ENCODE data around the gene DLX6. TPM values are rescaled to one million over a fixed set of nuclear protein-coding genes. Genes with fewer than 3 reads are reported as not detected.
A peak's percentile ranks its signal among the peaks of the same experiment; 100 is the strongest.
"Not testable (repeated sequence)": the region's sequence is repeated elsewhere in the genome, so short reads cannot be mapped to it uniquely, and the experiment has no call there.

Gene DLX6
- total RNA-seq, 1 experiment from 2014 or later = 1.1 TPM

DNA sequence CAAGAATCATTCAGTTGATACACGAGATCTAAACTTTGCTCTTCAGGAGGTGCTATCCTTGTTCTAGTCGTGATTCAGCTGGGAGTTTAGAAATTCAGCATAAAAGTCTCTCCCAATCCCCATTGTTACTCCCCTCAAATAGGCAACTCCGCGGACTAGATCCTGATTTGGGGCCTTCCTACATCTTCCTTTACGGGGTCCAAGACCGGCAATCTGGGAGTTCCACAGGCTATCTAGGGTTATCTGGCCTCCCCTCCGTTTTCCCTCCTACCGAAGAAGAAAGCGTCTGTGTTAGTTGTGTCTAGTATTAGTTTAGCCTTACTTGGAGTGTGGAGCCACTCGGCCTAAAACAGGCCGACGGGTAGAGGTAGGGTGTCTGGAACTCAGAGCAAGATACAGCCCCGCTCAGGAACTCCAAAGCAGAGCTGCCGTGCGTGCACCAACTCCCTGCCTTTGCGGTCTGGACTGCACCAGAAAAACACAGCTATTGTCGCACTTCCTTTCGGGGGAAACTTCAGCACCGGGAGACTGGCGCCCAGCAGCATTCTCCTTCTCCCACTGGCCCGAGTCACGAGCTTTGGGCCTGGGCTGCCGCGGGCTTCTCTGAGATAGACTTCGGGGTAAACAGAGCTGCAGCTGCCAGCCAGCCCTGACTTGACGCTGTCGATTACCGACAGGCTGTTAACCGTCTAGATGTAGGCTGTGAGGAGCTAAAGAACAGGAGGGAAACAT, 20.8 kb downstream of the DLX6 start:
- Mint-ChIP-seq H3K36me3 (ENCODE audit: insufficient read depth, unreplicated experiment) (no peaks in the 10 kb centered on the region), H3K9me3 (ENCODE audit: low read depth, unreplicated experiment) (no peaks in the 10 kb centered on the region), H3K4me1 (ENCODE audit: low read depth, unreplicated experiment) (peaks cover 12% of the 10 kb centered on the region), H3K27ac (ENCODE audit: unreplicated experiment) (no peak overlapping the region), H3K27me3 (ENCODE audit: unreplicated experiment) (peaks cover 48% of the 10 kb centered on the region), H3K4me3 (ENCODE audit: low read depth, unreplicated experiment) (peak overlapping the region; percentile 66)
- DNase-seq = no peak
- no peak for TF ChIP-seq CTCF (IDR thresholded peaks at IDR 0.05; ENCODE audit: unreplicated experiment)
- intact Hi-C loops (cut with micrococcal nuclease; ENCODE audit: unreplicated experiment) = loop anchor here (2.0 kb wide), 4 partner anchors 429 to 1109 kb away; no protein-coding TSS in a partner anchor
- CTCF ChIA-PET = no interaction called here
- BruUV-seq (replicated peaks) = no TSS peak

GRCh38 chr7:97026715-97027426, 21.5 kb downstream of the DLX6 start:
- DNase-seq = no peak
- no peak for TF ChIP-seq CTCF (IDR thresholded peaks at IDR 0.05; ENCODE audit: unreplicated experiment)
- no TSS peak for BruUV-seq (replicated peaks)
- intact Hi-C loops (cut with micrococcal nuclease; ENCODE audit: unreplicated experiment) = loop anchor here (1.0 to 2.0 kb wide), 5 partner anchors 430 to 1110 kb away; no protein-coding TSS in a partner anchor
- H3K4me1 Mint-ChIP-seq (ENCODE audit: low read depth, unreplicated experiment) = peaks cover 12% of the 10 kb centered on the region
- CTCF ChIA-PET = interaction anchor here (0.8 to 1.1 kb wide), 4 partner anchors 430 to 1110 kb away, joined by 3 to 4 read pairs (median 4); no protein-coding TSS in a partner anchor
- peaks cover 48% of the 10 kb centered on the region for H3K27me3 Mint-ChIP-seq (ENCODE audit: unreplicated experiment)
- no peaks in the 10 kb centered on the region for H3K36me3 Mint-ChIP-seq (ENCODE audit: insufficient read depth, unreplicated experiment)
- H3K4me3 Mint-ChIP-seq (ENCODE audit: low read depth, unreplicated experiment) = peak overlapping the region; percentile 66
- H3K9me3 Mint-ChIP-seq (ENCODE audit: low read depth, unreplicated experiment) = no peaks in the 10 kb centered on the region
- H3K27ac Mint-ChIP-seq (ENCODE audit: unreplicated experiment) = no peak overlapping the region

DNA sequence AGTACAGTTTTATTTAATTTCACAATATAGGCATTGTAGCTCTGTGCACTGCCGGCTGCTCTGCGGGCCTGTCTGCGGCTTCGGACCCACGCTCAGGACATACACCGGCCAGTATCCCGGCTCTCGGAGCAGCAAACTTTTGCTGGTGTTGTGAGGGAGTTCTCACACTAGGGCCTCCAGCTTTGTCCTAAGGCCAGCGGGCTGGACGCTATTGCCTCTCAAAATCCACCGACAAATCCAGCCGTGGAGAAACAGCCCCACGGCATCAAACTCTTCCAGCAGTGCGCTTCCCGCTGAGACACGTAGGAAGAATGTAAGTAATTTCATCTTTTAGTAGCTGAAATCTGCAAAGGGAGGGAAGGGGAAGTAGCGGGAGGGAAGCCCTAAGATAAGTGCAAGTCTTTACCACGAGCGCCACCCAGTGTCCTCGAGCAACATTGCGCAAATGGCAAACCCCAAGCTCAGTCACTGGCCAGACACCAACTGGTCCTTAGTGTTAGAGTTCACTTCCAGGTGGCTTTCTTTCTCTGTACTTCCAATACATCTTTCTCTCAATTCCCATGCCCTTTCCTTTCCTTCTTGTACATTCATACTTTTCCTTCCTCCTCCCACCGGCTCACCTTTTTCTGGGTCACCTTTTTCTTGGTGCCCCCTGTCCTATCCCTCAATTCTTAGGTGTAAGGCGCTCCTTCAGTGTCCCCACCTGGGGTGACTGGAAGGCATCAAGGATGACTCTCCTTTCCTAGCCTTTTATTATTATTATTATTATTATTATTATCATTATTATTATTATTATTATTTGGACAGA, 22.3 kb downstream of the DLX6 start:
- H3K36me3 Mint-ChIP-seq (ENCODE audit: insufficient read depth, unreplicated experiment) = no peaks in the 10 kb centered on the region
- no TSS peak for BruUV-seq (replicated peaks)
- no peaks in the 10 kb centered on the region for H3K9me3 Mint-ChIP-seq (ENCODE audit: low read depth, unreplicated experiment)
- peaks cover 12% of the 10 kb centered on the region for H3K4me1 Mint-ChIP-seq (ENCODE audit: low read depth, unreplicated experiment)
- H3K27me3 Mint-ChIP-seq (ENCODE audit: unreplicated experiment) = peaks cover 41% of the 10 kb centered on the region
- peak; percentile 69 for DNase-seq
- H3K4me3 Mint-ChIP-seq (ENCODE audit: low read depth, unreplicated experiment) = peak overlapping the region; percentile 66
- intact Hi-C loops (cut with micrococcal nuclease; ENCODE audit: unreplicated experiment) = loop anchor here (1.0 to 2.0 kb wide), 5 partner anchors 431 to 1111 kb away; no protein-coding TSS in a partner anchor
- CTCF ChIA-PET = interaction anchor here (0.8 to 1.1 kb wide), 4 partner anchors 431 to 1111 kb away, joined by 3 to 4 read pairs (median 4); no protein-coding TSS in a partner anchor
- peak; percentile 76 for TF ChIP-seq CTCF (IDR thresholded peaks at IDR 0.05; ENCODE audit: unreplicated experiment)
- H3K27ac Mint-ChIP-seq (ENCODE audit: unreplicated experiment) = no peak overlapping the region

DNA sequence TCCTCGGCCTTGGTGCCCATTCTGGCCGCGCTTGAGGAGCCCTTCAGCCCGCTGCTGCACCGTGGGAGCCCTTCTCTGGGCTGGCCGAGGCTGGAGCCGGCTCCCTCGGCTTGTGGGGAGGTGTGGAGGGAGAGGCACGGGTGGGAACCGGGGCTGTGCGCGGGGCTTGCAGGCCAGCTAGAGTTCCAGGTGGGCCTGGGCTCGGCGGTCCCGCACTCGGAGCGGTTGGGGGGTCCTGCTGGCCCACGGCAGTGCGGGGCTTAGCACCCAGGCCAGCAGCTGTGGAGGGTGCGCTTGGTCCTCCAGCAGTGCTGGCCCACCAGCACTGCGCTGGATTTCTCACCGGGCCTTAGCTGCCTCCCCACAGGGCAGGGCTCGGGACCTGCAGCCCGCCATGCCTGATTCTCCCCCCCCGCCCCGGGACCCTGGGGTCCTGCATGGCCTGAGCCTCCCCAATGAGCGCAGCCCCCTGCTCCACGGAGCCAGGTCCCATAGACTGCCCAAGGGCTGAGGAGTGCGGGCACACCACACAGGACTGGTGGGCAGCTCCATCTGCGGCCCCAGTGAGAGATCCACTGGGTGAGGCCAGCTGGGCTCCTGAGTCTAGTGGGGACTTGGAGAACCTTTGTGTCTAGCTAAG, 29.0 kb downstream of the DLX6 start:
- DNase-seq; H3K9me3 Mint-ChIP-seq (ENCODE audit: low read depth, unreplicated experiment); intact Hi-C loops (cut with micrococcal nuclease; ENCODE audit: unreplicated experiment); H3K36me3 Mint-ChIP-seq (ENCODE audit: insufficient read depth, unreplicated experiment); H3K4me1 Mint-ChIP-seq (ENCODE audit: low read depth, unreplicated experiment); H3K27me3 Mint-ChIP-seq (ENCODE audit: unreplicated experiment); H3K4me3 Mint-ChIP-seq (ENCODE audit: low read depth, unreplicated experiment); BruUV-seq (replicated peaks); H3K27ac Mint-ChIP-seq (ENCODE audit: unreplicated experiment): not testable (repeated sequence)
- CTCF ChIA-PET = interaction anchor here (0.7 kb wide), 1 partner anchor 522 kb away, joined by 3 read pairs; no protein-coding TSS in a partner anchor
